Smooth muscle cell (in vitro differentiated cells): ENCODE results near the gene DAW1. TPM values are rescaled to one million over a fixed set of nuclear protein-coding genes. Genes with fewer than 3 reads are reported as not detected.
A peak's percentile ranks its signal among the peaks of the same experiment; 100 is the strongest.

Source experiments
- DNase-seq: peaks from one replicate; lab custom pipeline; 2025; ENCODE audit not compliant: unreplicated experiment; lab: John Stamatoyannopoulos, UW
- H2AFZ ChIP-seq: fragments of 200-600 bp; sonication (generic); 2 replicates; pipeline ENCODE4 v1.6.0; 2016; ENCODE audit warnings: antibody characterized with exemption, low read depth, mild to moderate bottlenecking
- H3F3A ChIP-seq: fragments of 200-600 bp; sonication (generic); 2 replicates; pipeline ENCODE4 v1.6.0; 2017; ENCODE audit warnings: antibody characterized with exemption, low read depth
- H3K27ac ChIP-seq: fragments of 200-600 bp; sonication (generic); 2 replicates; pipeline ENCODE4 v1.5.1; 2016; ENCODE audit warnings: low read depth, mild to moderate bottlenecking
- H3K27me3 ChIP-seq: fragments of 200-600 bp; sonication (generic); 2 replicates; pipeline ENCODE4 v1.6.1; 2016; ENCODE audit warnings: low read depth, mild to moderate bottlenecking
- H3K36me3 ChIP-seq: fragments of 200-600 bp; sonication (generic); 2 replicates; pipeline ENCODE4 v1.5.1; 2016; ENCODE audit warnings: low read depth
- H3K4me1 ChIP-seq: fragments of 200-600 bp; sonication (generic); 2 replicates; pipeline ENCODE4 v1.5.1; 2016; ENCODE audit warnings: low read depth
- H3K4me2 ChIP-seq: fragments of 200-600 bp; sonication (generic); 2 replicates; pipeline ENCODE4 v1.6.0; 2016; ENCODE audit warnings: mild to moderate bottlenecking
- H3K4me3 ChIP-seq: fragments of 200-600 bp; sonication (generic); 2 replicates; pipeline ENCODE4 v1.5.1; 2016; ENCODE audit warnings: mild to moderate bottlenecking
- H3K79me2 ChIP-seq: fragments of 200-600 bp; sonication (generic); 2 replicates; pipeline ENCODE4 v1.6.0; 2016; ENCODE audit warnings: low read depth, mild to moderate bottlenecking
- H3K9ac ChIP-seq: fragments of 200-600 bp; sonication (generic); 2 replicates; pipeline ENCODE4 v1.6.0; 2016; ENCODE audit warnings: low read depth
- H3K9me3 ChIP-seq: fragments of 200-600 bp; sonication (generic); replicated peaks from 2 replicates; pipeline ENCODE4 v1.5.1; 2016; ENCODE audit warnings: low read depth
- H4K20me1 ChIP-seq: fragments of 200-600 bp; sonication (generic); 2 replicates; pipeline ENCODE4 v1.6.0; 2016; ENCODE audit warnings: low read depth
- CTCF ChIP-seq: fragments of 200-600 bp; sonication (generic); IDR thresholded peaks from 2 replicates; pipeline ENCODE4 v1.5.1; 2017; ENCODE audit warnings: borderline replicate concordance, mild to moderate bottlenecking, antibody characterized with exemption; ENCODE audit not compliant: insufficient read depth, poor library complexity, severe bottlenecking
- WGBS: methylation state at CpG from one replicate; pipeline ENCODE4 v1.1.7; 2016; ENCODE audit warnings: low lambda C conversion rate; 5-methylcytosine and 5-hydroxymethylcytosine counted together
- polyA plus RNA-seq: library from polyadenylated mRNA; unstranded; fragments of >200 nt; fragmentation: Nextera tagmentation; extraction: Ambion mirVana; gene quantifications from 2 replicates; pipeline ENCODE4 v1.2.1, GENCODE V29; 2016
- total RNA-seq: library from RNA; depleted of rRNA; stranded (reverse); fragments of >200 nt; gene quantifications from 2 replicates; pipeline ENCODE4 v1.2.3, GENCODE V29; 2014

The DAW1 gene
- total and polyA plus RNA-seq, 2 experiments from 2014 or later, result not detected

GRCh38 chr2:227939271-227940027 is 68.0 kb downstream of the DAW1 start:
- peak; percentile 63 for TF ChIP-seq CTCF
- no peaks in the 10 kb centered on the region for H4K20me1 ChIP-seq
- no peaks in the 10 kb centered on the region for H3K36me3 ChIP-seq
- H3K4me3 ChIP-seq, result no peak overlapping the region
- 45% methylated on average over 11 of the region's 11 CpGs for WGBS
- H3K27ac ChIP-seq, result no peak overlapping the region
- no peaks in the 10 kb centered on the region for H3K9me3 ChIP-seq
- no peak overlapping the region for H3K9ac ChIP-seq
- no peak for DNase-seq
- H3K27me3 ChIP-seq, result no peaks in the 10 kb centered on the region
- H3K4me1 ChIP-seq, result no peaks in the 10 kb centered on the region
- no peaks in the 10 kb centered on the region for H3F3A ChIP-seq
- H3K4me2 ChIP-seq, result no peak overlapping the region
- H2AFZ ChIP-seq, result peak overlapping the region; percentile 67
- H3K79me2 ChIP-seq, result no peaks in the 10 kb centered on the region

- no peak overlapping the region for H2AFZ ChIP-seq
- WGBS, result 89% methylated on average over 2 of the region's 2 CpGs
- no peak overlapping the region for H3K27ac ChIP-seq
- no peaks in the 10 kb centered on the region for H3F3A ChIP-seq
- DNase-seq, result no peak
- H3K9ac ChIP-seq, result no peak overlapping the region
- TF ChIP-seq CTCF, result no peak
- H3K36me3 ChIP-seq, result no peaks in the 10 kb centered on the region
- H3K4me1 ChIP-seq, result no peaks in the 10 kb centered on the region
- H3K9me3 ChIP-seq, result no peaks in the 10 kb centered on the region
- no peaks in the 10 kb centered on the region for H3K79me2 ChIP-seq
- no peaks in the 10 kb centered on the region for H4K20me1 ChIP-seq
- H3K4me2 ChIP-seq, result no peak overlapping the region
- H3K4me3 ChIP-seq, result no peak overlapping the region
- H3K27me3 ChIP-seq, result no peaks in the 10 kb centered on the region
Observed at GRCh38 chr2:227942021-227942420, 70.6 kb downstream of the DAW1 start.

- no peak overlapping the region for H3K4me3 ChIP-seq
- no peaks in the 10 kb centered on the region for H4K20me1 ChIP-seq
- H3K9me3 ChIP-seq, result no peaks in the 10 kb centered on the region
- no peaks in the 10 kb centered on the region for H3F3A ChIP-seq
- no peaks in the 10 kb centered on the region for H3K79me2 ChIP-seq
- H2AFZ ChIP-seq, result no peak overlapping the region
- H3K4me1 ChIP-seq, result no peaks in the 10 kb centered on the region
- H3K9ac ChIP-seq, result no peak overlapping the region
- no peak overlapping the region for H3K4me2 ChIP-seq
- no peak for DNase-seq
- TF ChIP-seq CTCF, result no peak
- H3K27me3 ChIP-seq, result no peaks in the 10 kb centered on the region
- WGBS, result 94% methylated on average over 2 of the region's 2 CpGs
- H3K27ac ChIP-seq, result no peak overlapping the region
- no peaks in the 10 kb centered on the region for H3K36me3 ChIP-seq
Observed at GRCh38 chr2:227942965-227943364, 71.5 kb downstream of the DAW1 start.

- H3K9me3 ChIP-seq, result no peaks in the 10 kb centered on the region
- H3F3A ChIP-seq, result no peaks in the 10 kb centered on the region
- no peak overlapping the region for H2AFZ ChIP-seq
- H3K79me2 ChIP-seq, result no peaks in the 10 kb centered on the region
- no peaks in the 10 kb centered on the region for H4K20me1 ChIP-seq
- WGBS, result 96% methylated on average over 3 of the region's 3 CpGs
- no peak overlapping the region for H3K4me3 ChIP-seq
- DNase-seq, result no peak
- H3K36me3 ChIP-seq, result no peaks in the 10 kb centered on the region
- no peaks in the 10 kb centered on the region for H3K27me3 ChIP-seq
- H3K4me2 ChIP-seq, result no peak overlapping the region
- H3K4me1 ChIP-seq, result no peaks in the 10 kb centered on the region
- no peak overlapping the region for H3K27ac ChIP-seq
- no peak overlapping the region for H3K9ac ChIP-seq
- no peak for TF ChIP-seq CTCF
Observed at GRCh38 chr2:227960317-227960716, 88.9 kb downstream of the DAW1 start.
